Heart right ventricle (tissue), 16 donors: ENCODE results near the gene MERTK. TPM values are rescaled to one million over a fixed set of nuclear protein-coding genes. Genes with fewer than 3 reads are reported as not detected.
A peak's percentile ranks its signal among the peaks of the same experiment; 100 is the strongest.

Experiments
- ATAC-seq, 8 donors: fragments of 200-7000 bp; cut with Tn5 transposase; one replicate each; pipeline ENCODE4 v1.9.1; 2020; ENCODE audit warnings: mild to moderate bottlenecking in 8 of 8, moderate library complexity in 8 of 8, moderate number of reproducible peaks in 1 of 8
- DNase-seq, 2 donors: peaks; one replicate each; pipeline ENCODE4 v3.0.0-alpha.2; 2020
- H3K27ac ChIP-seq, 10 donors: fragments of 200-600 bp; sonication (generic) in 2 of 10; one replicate each; pipeline versions ENCODE4 v1.5.0 to v1.8.0; 2020 to 2022; ENCODE audit warnings: mild to moderate bottlenecking in 3 of 10
- H3K27me3 ChIP-seq, 7 donors: fragments of 200-600 bp; one replicate each; pipeline ENCODE4 v1.8.0; 2021 to 2022; ENCODE audit warnings: mild to moderate bottlenecking in 2 of 7
- H3K36me3 ChIP-seq, 9 donors: fragments of 200-600 bp; sonication (generic) in 1 of 9; one replicate each; pipeline versions ENCODE4 v1.5.0 to v1.8.0; 2020 to 2022; ENCODE audit warnings: mild to moderate bottlenecking in 2 of 9
- H3K4me1 ChIP-seq, 9 donors: fragments of 200-600 bp; sonication (generic) in 1 of 9; one replicate each; pipeline versions ENCODE4 v1.5.0 to v1.8.0; 2020 to 2022; ENCODE audit warnings: mild to moderate bottlenecking in 4 of 9
- H3K4me3 ChIP-seq, 10 donors: fragments of 200-600 bp; sonication (generic) in 2 of 10; one replicate each; pipeline versions ENCODE4 v1.5.0 to v1.8.0; 2020 to 2022; ENCODE audit warnings: mild to moderate bottlenecking in 7 of 10, moderate library complexity in 2 of 10
- H3K9me3 ChIP-seq, 11 donors: fragments of 200-600 bp in 10 of 11; sonication (generic) in 2 of 11; one replicate each; pipeline versions ENCODE4 v1.5.0 to v1.8.0; 2013 to 2022; ENCODE audit warnings: mild to moderate bottlenecking in 2 of 11, control low read depth in 1 of 11, moderate library complexity in 1 of 11
- CTCF ChIP-seq, 9 donors: fragments of 200-600 bp; sonication (generic) in 2 of 9; IDR thresholded peaks; one replicate each; pipeline versions ENCODE4 v1.5.0 to v1.8.0; 2021 to 2022; ENCODE audit warnings: antibody characterized with exemption in 9 of 9, mild to moderate bottlenecking in 5 of 9, moderate library complexity in 1 of 9
- WGBS, 2 donors: extraction: QIAGEN DNeasy Blood & Tissue Kit; methylation state at CpG; one replicate each; pipeline ENCODE4 v1.1.7; 2013; ENCODE audit warnings: inconsistent platforms in 1 of 2; 5-methylcytosine and 5-hydroxymethylcytosine counted together
- intact Hi-C, 10 donors: fragments of 100-400 bp; cut with DNase I; formaldehyde crosslinking; loops; one replicate each; pipeline versions ENCODE4 v1.11.1 to v1.14.2; 2022
- polyA plus RNA-seq, 2 donors: library from polyadenylated mRNA; stranded (reverse); fragments of 200-250 nt; gene quantifications; one replicate each; pipeline ENCODE4 v1.2.3, GENCODE V29; 2013
- total RNA-seq, 10 donors: library from RNA; stranded (reverse); fragmentation: NEBNext Ultra II Directional in 3 of 10; extraction: Animal tissue kit (Norgen Biotek cat#: 25700) in 3 of 10; gene quantifications; one replicate each; pipeline versions ENCODE4 v1.2.1 to v1.2.4, GENCODE V29; 2021 to 2023
- donor health status: Arrhythmogenic right ventricular cardiomyopathy.
- donor health status: ischemic (EF 13 %, LVEDD 7.1; RV severe dilation, severe dysfunction).
- donor health status: healthy with polysubstance abuse.
- donor health status: DM: no; HTN: yes; CAD: no.
- donor health status: DM: no; HTN: no; CAD: no.
- donor health status: ischemic (EF 25% LVEDD 6.9; RV normal size, moderate dysfunction).
- donor health status: ischemic (EF 25% LVEDD 5.7; RV mildly dilated, moderate dysfunction).
- donor health status: healthy.
- donor health status: DM: yes; HTN: yes; CAD: no.
- donor health status: Ischemic cardiomyopathy.
- donor health status: ischemic (EF 35%, LVEDD 5.7; RV mildly dilated, moderate dysfunction).
- donor health status: nonischemic (EF 11% LVEDD 7.7; RV severe dilation, severe dysfunction).
- donor health status: DM: yes; HTN: yes; CAD: no.
- donor health status: PGD.
- donor health status: ischemic (EF 29% LVEDD 5.4; RV normal size, mild dysfunction).
- donor health status: nonischemic (EF 23%, LVEDD 6.1; RV moderate dilation, normal function).

Gene MERTK
- total and polyA plus RNA-seq, 12 donors: 2.3 to 8.9 (median 3.9) TPM

GRCh38 chr2:112055730-112056625 is 157.6 kb downstream of the MERTK start:
- H3K36me3 ChIP-seq: peaks cover 0 to 22% (median 0%) of the 10 kb centered on the region in 9 donors
- WGBS, 2 donors: 0 to 1% methylated on average over 42 of the region's 42 CpGs
- intact Hi-C loops: loop anchor here in 6 of 10 donors (5.0 to 10.0 kb wide), 3 partner anchors 199 to 221 kb away; partner anchors contain the start of genes ZC3H8 (in 4 of the 6) and ZC3H6 (in 2 of the 6)
- no peak for TF ChIP-seq CTCF (IDR thresholded peaks at IDR 0.05)
- H3K4me1 ChIP-seq: peaks cover 0 to 46% (median 28%) of the 10 kb centered on the region in 9 donors
- DNase-seq (peak; percentile 50 to 86), ATAC-seq (peak; percentile 3 to 41 (median 19))
- H3K27ac ChIP-seq: peak overlapping the region; percentile 92 to 100 (median 98)
- no peaks in the 10 kb centered on the region for H3K27me3 ChIP-seq
- no peaks in the 10 kb centered on the region for H3K9me3 ChIP-seq
- H3K4me3 ChIP-seq: peak overlapping the region; percentile 79 to 96 (median 84)

GRCh38 chr2:112056626-112056987 is 158.2 kb downstream of the MERTK start:
- Histone ChIP-seq H3K4me3 (peak overlapping the region in 9 of 10 donors; percentile 79 to 96 (median 86)), H3K4me1 (peaks cover 0 to 51% (median 30%) of the 10 kb centered on the region in 9 donors), H3K27ac (peak overlapping the region; percentile 92 to 100 (median 98)), H3K9me3 (no peaks in the 10 kb centered on the region), H3K36me3 (peaks cover 0 to 28% (median 0%) of the 10 kb centered on the region in 9 donors), H3K27me3 (no peaks in the 10 kb centered on the region)
- DNase-seq (no peak), ATAC-seq (no peak)
- intact Hi-C loops: loop anchor here in 6 of 10 donors (5.0 to 10.0 kb wide), 3 partner anchors 198 to 221 kb away; partner anchors contain the start of genes ZC3H8 (in 4 of the 6) and ZC3H6 (in 2 of the 6)
- TF ChIP-seq CTCF (IDR thresholded peaks at IDR 0.05): no peak
- WGBS, 2 donors: 33 to 44% methylated on average over 3 of the region's 3 CpGs

- WGBS, 2 donors: 91 to 92% methylated on average over 2 of the region's 2 CpGs
- intact Hi-C loops: loop anchor here in 6 of 10 donors (5.0 to 10.0 kb wide), 3 partner anchors 195 to 218 kb away; partner anchors contain the start of genes ZC3H8 (in 4 of the 6) and ZC3H6 (in 2 of the 6)
- ATAC-seq (no peak), DNase-seq (no peak)
- Histone ChIP-seq H3K36me3 (peaks cover 0 to 59% (median 9%) of the 10 kb centered on the region in 9 donors), H3K4me3 (no peak overlapping the region), H3K4me1 (peaks cover 0 to 47% (median 27%) of the 10 kb centered on the region in 9 donors), H3K27ac (no peak overlapping the region), H3K9me3 (no peaks in the 10 kb centered on the region), H3K27me3 (no peaks in the 10 kb centered on the region)
- no peak for TF ChIP-seq CTCF (IDR thresholded peaks at IDR 0.05)
Observed at GRCh38 chr2:112059671-112060070, 161.3 kb downstream of the MERTK start.

DNA sequence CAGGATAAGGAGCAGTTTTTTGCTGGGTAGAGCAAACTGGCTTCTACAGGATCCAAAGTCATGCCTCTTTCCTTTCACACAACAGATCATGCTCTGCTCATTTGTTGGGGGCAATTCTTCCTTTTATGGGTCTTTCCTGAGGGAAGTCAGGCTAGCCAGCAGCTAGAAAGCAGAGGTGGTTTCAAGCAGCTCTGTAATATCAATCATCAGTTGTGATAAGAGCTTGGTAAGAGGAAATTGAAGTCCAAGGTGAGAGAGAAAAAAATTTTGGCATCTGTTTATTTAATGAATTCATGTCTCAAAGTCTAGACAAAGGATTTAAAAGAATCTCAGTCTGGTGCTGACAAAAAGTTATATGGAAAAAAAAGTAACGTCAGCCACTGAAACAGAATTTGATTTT is 162.9 kb downstream of the MERTK start:
- H3K9me3 ChIP-seq: no peaks in the 10 kb centered on the region
- DNase-seq: no peak
- peak overlapping the region in 5 of 10 donors; percentile 5 to 55 (median 9) for H3K27ac ChIP-seq
- peaks cover 0 to 47% (median 27%) of the 10 kb centered on the region in 9 donors for H3K4me1 ChIP-seq
- H3K4me3 ChIP-seq: no peak overlapping the region
- peaks cover 0 to 75% (median 18%) of the 10 kb centered on the region in 9 donors for H3K36me3 ChIP-seq
- no peak for TF ChIP-seq CTCF (IDR thresholded peaks at IDR 0.05)
- 64 to 68% methylated on average over 1 of the region's 1 CpG for WGBS, 2 donors
- no peaks in the 10 kb centered on the region for H3K27me3 ChIP-seq
- peak in 3 of 8 donors; percentile 29 to 43 (median 35) for ATAC-seq
- intact Hi-C loops: no loop called here
